HepG2 (cell line): ENCODE data around the gene RABL6. TPM values are rescaled to one million over a fixed set of nuclear protein-coding genes. Genes with fewer than 3 reads are reported as not detected.

ENCODE experiments used
- CBFB ChIP-seq: sonication (generic); formaldehyde crosslinking; IDR thresholded peaks from 2 replicates; pipeline ENCODE4 v1.4.0; 2020; ENCODE audit warnings: missing genetic modification reagents
- E2F2 ChIP-seq: sonication (generic); formaldehyde crosslinking; IDR thresholded peaks from 2 replicates; pipeline ENCODE4 v1.4.0; 2020; ENCODE audit warnings: missing genetic modification reagents, borderline replicate concordance
- FOXK2 ChIP-seq: fragments of 450-650 bp; IDR thresholded peaks from 2 replicates; pipeline ENCODE4 v1.6.1; 2016
- HOXA9 ChIP-seq: sonication (generic); formaldehyde crosslinking; IDR thresholded peaks from 2 replicates; pipeline ENCODE4 v1.8.1; 2022; ENCODE audit warnings: missing genetic modification reagents, mild to moderate bottlenecking, moderate library complexity, borderline replicate concordance
- IRX3 ChIP-seq: sonication (generic); formaldehyde crosslinking; IDR thresholded peaks from 2 replicates; pipeline ENCODE4 v1.8.1; 2023; ENCODE audit warnings: mild to moderate bottlenecking, low read depth, missing genetic modification reagents, borderline replicate concordance
- KLF12 ChIP-seq: sonication (generic); formaldehyde crosslinking; IDR thresholded peaks from 2 replicates; pipeline ENCODE4 v1.4.0; 2020; ENCODE audit warnings: missing genetic modification reagents, borderline replicate concordance
- MNT ChIP-seq: fragments of 450-650 bp; IDR thresholded peaks from 2 replicates; pipeline ENCODE4 v1.6.1; 2016
- NAIF1 ChIP-seq: sonication (generic); formaldehyde crosslinking; IDR thresholded peaks from 2 replicates; pipeline ENCODE4 v1.5.0; 2020; ENCODE audit warnings: mild to moderate bottlenecking, missing genetic modification reagents, borderline replicate concordance
- PTBP1 ChIP-seq: fragments of 200-400 bp; formaldehyde crosslinking; IDR thresholded peaks from 2 replicates; pipeline ENCODE4 v1.6.1; 2018; ENCODE audit warnings: low read length, low read depth; ENCODE audit not compliant: poor library complexity, severe bottlenecking
- REPIN1 ChIP-seq: sonication (generic); formaldehyde crosslinking; IDR thresholded peaks from 2 replicates; pipeline ENCODE4 v1.8.0; 2022; ENCODE audit warnings: missing genetic modification reagents, low read depth, mild to moderate bottlenecking, borderline replicate concordance
- RFX5 ChIP-seq: IDR thresholded peaks from 2 replicates; pipeline ENCODE4 v1.6.1; 2011; ENCODE audit warnings: low read depth, low read length, improper control_type of control experiment
- RFXAP ChIP-seq: sonication (generic); formaldehyde crosslinking; IDR thresholded peaks from 2 replicates; pipeline ENCODE4 v1.4.0; 2020; ENCODE audit warnings: missing genetic modification reagents, borderline replicate concordance
- SALL1 ChIP-seq: sonication (generic); formaldehyde crosslinking; IDR thresholded peaks from 2 replicates; pipeline ENCODE4 v1.8.0; 2022; ENCODE audit warnings: mild to moderate bottlenecking, missing genetic modification reagents
- ZFP41 ChIP-seq: sonication (generic); formaldehyde crosslinking; IDR thresholded peaks from 2 replicates; pipeline ENCODE4 v1.4.0; 2020; ENCODE audit warnings: mild to moderate bottlenecking, missing genetic modification reagents, borderline replicate concordance
- ZNF432 ChIP-seq: sonication (generic); formaldehyde crosslinking; IDR thresholded peaks from 2 replicates; pipeline ENCODE4 v1.5.0; 2020; ENCODE audit warnings: missing genetic modification reagents, mild to moderate bottlenecking, borderline replicate concordance
- ZNF496 ChIP-seq: sonication (generic); formaldehyde crosslinking; IDR thresholded peaks from 2 replicates; pipeline ENCODE4 v1.8.1; 2023; ENCODE audit warnings: mild to moderate bottlenecking, moderate library complexity, missing genetic modification reagents; ENCODE audit not compliant: insufficient replicate concordance
- ZNF7 ChIP-seq: IDR thresholded peaks from 2 replicates; pipeline ENCODE4 v1.6.1; 2016; ENCODE audit warnings: missing biosample characterization, missing genetic modification reagents
- ZSCAN9 ChIP-seq: IDR thresholded peaks from 2 replicates; pipeline ENCODE4 v1.6.1; 2016; ENCODE audit warnings: borderline replicate concordance
- polyA plus RNA-seq, 8 experiments: library from polyadenylated mRNA; depleted of rRNA in 3 of 8; stranded (reverse) in 7 of 8; unstranded in 1 of 8; fragments of >200 nt; fragmentation: Illumina TruSeq in 4 of 8; extraction: Trizol in 4 of 8; gene quantifications; 2 replicates each; pipeline versions ENCODE4 v1.2.1 to v1.2.3, GENCODE V29; 2011 to 2016; ENCODE audit warnings: low read depth in 4 of 8, missing spikeins in 1 of 8, mixed read lengths in 1 of 8; ENCODE audit not compliant: insufficient read depth in 1 of 8
- total RNA-seq, 5 experiments: library from RNA; depleted of rRNA; stranded (reverse); fragments of >200 nt; fragmentation: Illumina TruSeq; extraction: Trizol; gene quantifications; 2 replicates each; pipeline ENCODE4 v1.2.3, GENCODE V29; 2016; ENCODE audit warnings: low read depth in 1 of 5
- TF ChIP-seq, protein P1 (sequence below): fragments of 450-650 bp; IDR thresholded peaks from 2 replicates; pipeline ENCODE4 v1.6.1; 2017
- TF ChIP-seq, protein P2 (sequence below): sonication (generic); formaldehyde crosslinking; IDR thresholded peaks from 2 replicates; pipeline ENCODE4 v1.5.1; 2020; ENCODE audit warnings: mild to moderate bottlenecking, missing genetic modification reagents, moderate library complexity

Gene RABL6
- total and polyA plus RNA-seq, 2 of the 13 experiments (the other 11 are each of a cell fraction or from before 2014, with no cell fraction given): 81.5 to 125 TPM

GRCh38 chr9:136849038-136849959 is 41.6 kb downstream of the RABL6 start, which contains the start of gene PHPT1 (continued):
- no peak; the same call in 1 of the 2 replicates for TF ChIP-seq NAIF1 (CRISPR knock-in tag)
- no peak for TF ChIP-seq PTBP1
- TF ChIP-seq ZNF7 (CRISPR knock-in tag): no peak
- 0 out of 2 replicates have a peak, but pooled peaks have one; percentile 77 for TF ChIP-seq E2F2 (CRISPR knock-in tag)
- peak; percentile 42 for TF ChIP-seq REPIN1
- TF ChIP-seq ZFP41 (CRISPR knock-in tag): peak; percentile 19; the same call in 1 of the 2 replicates
- no peak for TF ChIP-seq ZNF496 (CRISPR knock-in tag)
- TF ChIP-seq KLF12 (CRISPR knock-in tag): peak; percentile 74; the same call in 1 of the 2 replicates
- peak; percentile 49 for TF ChIP-seq MNT
- peak; percentile 61; the same call in 1 of the 2 replicates for TF ChIP-seq IRX3
- TF ChIP-seq RFX5: peak; percentile 51; the same call in 1 of the 2 replicates
- TF ChIP-seq ZNF432 (CRISPR knock-in tag): no peak
- peak; percentile 73 for TF ChIP-seq RFXAP (CRISPR knock-in tag)
- TF ChIP-seq, protein P1, sequence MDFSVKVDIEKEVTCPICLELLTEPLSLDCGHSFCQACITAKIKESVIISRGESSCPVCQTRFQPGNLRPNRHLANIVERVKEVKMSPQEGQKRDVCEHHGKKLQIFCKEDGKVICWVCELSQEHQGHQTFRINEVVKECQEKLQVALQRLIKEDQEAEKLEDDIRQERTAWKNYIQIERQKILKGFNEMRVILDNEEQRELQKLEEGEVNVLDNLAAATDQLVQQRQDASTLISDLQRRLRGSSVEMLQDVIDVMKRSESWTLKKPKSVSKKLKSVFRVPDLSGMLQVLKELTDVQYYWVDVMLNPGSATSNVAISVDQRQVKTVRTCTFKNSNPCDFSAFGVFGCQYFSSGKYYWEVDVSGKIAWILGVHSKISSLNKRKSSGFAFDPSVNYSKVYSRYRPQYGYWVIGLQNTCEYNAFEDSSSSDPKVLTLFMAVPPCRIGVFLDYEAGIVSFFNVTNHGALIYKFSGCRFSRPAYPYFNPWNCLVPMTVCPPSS: no peak
- no peak for TF ChIP-seq ZSCAN9 (CRISPR knock-in tag)
- peak; percentile 81 for TF ChIP-seq CBFB (CRISPR knock-in tag)
- TF ChIP-seq SALL1 (CRISPR knock-in tag): peak; percentile 50
- TF ChIP-seq, protein P2, sequence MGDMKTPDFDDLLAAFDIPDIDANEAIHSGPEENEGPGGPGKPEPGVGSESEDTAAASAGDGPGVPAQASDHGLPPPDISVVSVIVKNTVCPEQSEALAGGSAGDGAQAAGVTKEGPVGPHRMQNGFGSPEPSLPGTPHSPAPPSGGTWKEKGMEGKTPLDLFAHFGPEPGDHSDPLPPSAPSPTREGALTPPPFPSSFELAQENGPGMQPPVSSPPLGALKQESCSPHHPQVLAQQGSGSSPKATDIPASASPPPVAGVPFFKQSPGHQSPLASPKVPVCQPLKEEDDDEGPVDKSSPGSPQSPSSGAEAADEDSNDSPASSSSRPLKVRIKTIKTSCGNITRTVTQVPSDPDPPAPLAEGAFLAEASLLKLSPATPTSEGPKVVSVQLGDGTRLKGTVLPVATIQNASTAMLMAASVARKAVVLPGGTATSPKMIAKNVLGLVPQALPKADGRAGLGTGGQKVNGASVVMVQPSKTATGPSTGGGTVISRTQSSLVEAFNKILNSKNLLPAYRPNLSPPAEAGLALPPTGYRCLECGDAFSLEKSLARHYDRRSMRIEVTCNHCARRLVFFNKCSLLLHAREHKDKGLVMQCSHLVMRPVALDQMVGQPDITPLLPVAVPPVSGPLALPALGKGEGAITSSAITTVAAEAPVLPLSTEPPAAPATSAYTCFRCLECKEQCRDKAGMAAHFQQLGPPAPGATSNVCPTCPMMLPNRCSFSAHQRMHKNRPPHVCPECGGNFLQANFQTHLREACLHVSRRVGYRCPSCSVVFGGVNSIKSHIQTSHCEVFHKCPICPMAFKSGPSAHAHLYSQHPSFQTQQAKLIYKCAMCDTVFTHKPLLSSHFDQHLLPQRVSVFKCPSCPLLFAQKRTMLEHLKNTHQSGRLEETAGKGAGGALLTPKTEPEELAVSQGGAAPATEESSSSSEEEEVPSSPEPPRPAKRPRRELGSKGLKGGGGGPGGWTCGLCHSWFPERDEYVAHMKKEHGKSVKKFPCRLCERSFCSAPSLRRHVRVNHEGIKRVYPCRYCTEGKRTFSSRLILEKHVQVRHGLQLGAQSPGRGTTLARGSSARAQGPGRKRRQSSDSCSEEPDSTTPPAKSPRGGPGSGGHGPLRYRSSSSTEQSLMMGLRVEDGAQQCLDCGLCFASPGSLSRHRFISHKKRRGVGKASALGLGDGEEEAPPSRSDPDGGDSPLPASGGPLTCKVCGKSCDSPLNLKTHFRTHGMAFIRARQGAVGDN: peak; percentile 79
- no peak for TF ChIP-seq FOXK2
- 0 out of 2 replicates have a peak, but pooled peaks have one; percentile 50 for TF ChIP-seq HOXA9
